Activated T-cell treated with anti-CD3 and anti-CD28 coated beads, Interleukin-2, amount 50 U/mL, for 48 hours (primary cell): Measurements from ENCODE around the gene SMAD3.
A peak's percentile ranks its signal among the peaks of the same experiment; 100 is the strongest.

Experiments
- DNase-seq, 2 experiments: peaks; one replicate each; pipeline ENCODE4 v3.0.0-alpha.2; 2020

The SMAD3 gene

DNA sequence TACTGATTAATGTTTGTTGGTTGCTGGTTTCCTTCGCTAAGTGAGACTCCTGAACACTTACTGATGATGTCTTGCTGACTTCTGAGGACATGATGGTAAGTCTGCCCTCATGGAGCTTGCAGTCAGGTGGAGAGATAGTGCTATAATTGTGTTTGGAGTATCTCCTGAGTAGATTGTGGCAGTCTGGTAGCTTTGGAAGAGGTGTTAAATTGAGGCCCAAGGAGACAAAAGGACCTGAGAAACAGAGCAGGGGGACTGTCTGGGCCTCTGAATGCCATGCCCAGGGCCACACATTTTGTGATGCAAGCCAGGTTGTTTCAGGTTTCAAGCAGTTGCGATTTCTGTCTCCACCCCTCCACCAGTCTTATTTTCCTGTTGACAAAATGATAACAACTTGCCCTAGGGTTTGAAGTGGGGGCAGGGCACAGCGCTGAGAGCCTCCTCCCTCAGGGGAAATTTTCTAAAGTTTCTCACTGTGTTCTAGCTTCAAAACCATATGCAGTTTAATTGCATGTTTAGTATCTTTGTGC, 16.7 kb downstream of the SMAD3 start:
- peak; percentile 55 to 70 for DNase-seq

DNA sequence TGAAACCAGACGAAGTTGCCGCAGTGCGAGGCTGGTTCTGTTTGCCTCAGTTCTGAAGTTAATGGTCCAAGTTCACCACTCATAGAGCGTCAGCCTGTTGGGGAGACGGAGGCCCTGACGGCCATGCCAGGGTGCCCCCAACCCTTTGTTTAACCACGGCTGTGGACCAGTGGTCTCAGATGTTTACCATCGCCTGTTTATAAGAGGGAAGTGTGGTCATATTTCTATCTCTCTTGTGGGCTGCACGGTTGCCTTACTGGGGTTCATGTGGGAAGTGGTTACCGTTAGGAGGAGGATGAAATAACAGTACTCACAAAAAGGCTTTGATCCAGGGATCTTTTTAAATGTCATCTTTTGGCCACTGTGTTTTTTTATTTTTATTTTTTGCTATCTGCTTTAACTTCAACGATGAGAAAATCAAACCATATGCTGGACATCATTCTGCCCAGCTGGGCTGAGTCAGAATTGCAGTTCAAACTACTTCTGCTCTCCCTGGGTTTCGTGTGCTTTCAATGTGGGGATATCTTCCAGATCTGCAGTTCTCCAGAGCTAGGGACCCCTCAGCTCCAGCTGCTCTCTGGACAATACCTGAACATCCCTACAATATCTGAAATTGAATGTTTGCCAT, 17.8 kb downstream of the SMAD3 start:
- DNase-seq = peak in 1 of 2 experiments; percentile 39

DNA sequence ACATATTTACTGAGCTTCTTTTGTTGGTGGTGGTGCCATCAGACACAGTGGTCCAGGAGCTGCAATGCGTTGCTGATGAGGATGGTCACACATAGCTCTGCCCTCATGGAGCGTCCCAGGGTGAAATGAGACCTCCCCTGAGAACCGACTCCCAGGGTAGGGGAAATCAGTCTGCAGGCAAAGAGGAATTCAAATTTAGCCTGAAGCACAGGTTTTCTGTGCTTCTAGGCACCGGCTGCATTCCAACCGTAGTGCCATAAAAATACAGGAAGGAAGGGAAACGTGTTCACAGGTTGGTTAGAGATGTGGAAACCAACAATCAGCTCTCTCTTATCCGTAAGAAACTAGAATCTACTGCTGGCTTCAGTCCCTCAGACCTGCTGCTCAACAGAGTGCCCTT, 19.2 kb downstream of the SMAD3 start:
- no peak for DNase-seq

DNA sequence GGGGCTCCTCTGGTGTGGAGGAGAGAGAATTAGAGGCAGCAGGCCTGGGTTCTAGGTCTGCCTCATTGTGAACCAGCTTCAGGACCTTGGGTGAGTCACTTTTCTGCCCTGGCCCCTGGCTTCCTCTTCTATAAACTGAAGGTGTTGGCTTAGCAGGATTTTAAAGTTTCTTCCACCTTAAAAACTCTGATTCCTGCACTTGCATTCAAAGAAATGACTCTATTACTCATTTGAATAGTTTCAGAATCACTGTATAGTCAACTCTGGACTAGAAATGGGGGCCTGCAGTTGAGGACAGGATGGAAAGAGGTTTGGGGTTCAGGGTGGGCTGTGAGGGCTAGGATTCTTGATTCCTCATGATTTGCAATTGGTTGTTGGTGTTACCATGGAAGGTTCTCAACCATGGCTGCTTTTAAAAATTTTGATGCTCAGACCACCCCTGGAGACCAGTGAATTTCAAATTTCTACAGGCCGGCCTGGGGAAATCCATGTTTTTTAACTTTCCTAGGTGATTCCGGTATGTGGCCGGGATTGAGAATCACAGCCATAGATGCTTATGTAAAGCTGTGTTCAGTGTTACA, 19.9 kb downstream of the SMAD3 start:
- DNase-seq = peak; percentile 73 to 76

DNA sequence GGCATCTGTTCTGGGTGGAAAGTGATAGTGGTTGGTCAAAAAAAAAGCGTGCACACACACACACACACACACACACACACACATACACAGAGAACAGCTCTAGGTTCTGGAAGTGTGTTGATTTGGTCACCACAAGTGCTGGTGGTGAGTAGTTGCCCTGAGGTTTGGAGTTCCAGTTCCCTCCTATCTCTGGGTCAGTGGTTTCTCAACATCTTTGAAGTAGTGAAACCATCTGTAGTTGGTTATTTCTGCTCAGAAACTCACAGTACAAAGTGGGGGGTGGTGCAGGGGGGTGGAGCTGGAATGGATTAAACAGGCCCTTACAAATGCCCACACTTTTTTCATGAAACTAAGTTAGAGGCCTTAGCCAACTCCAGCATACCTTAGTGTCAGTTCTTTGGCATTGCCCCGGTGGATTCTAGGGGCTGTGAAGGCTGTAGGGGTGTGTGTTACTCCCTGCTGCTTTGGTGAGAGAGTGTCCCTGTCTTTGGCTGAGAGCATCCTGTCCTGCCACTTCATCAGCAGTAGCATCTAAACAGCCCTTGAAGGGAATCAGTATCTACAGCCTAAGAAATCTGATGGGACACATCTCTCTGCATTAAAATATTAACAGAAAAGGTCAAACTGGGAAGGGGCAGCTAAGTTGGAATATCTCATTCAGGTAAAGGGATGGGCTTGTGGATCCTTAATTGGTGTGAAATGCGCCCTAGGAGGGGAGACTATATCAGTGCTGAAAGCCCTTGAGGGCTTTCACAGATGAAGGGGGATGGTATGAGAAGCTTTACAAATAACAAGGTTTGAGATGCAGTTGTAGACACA, 20.6 kb downstream of the SMAD3 start:
- DNase-seq = peak; percentile 73 to 77

DNA sequence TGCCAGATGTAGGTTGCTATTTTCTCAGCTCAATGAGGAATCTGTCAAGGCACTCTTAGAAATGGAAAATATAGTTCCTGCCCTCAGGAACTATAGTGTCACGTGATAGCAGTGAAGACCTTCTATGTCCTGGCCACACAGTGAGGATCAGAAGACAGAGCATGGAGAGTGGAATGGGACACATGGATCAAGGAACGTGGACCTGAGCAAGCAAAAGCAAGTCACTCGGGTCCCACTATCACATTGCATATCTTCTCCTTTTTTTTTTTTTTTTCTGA, 21.2 kb downstream of the SMAD3 start:
- no peak for DNase-seq

DNA sequence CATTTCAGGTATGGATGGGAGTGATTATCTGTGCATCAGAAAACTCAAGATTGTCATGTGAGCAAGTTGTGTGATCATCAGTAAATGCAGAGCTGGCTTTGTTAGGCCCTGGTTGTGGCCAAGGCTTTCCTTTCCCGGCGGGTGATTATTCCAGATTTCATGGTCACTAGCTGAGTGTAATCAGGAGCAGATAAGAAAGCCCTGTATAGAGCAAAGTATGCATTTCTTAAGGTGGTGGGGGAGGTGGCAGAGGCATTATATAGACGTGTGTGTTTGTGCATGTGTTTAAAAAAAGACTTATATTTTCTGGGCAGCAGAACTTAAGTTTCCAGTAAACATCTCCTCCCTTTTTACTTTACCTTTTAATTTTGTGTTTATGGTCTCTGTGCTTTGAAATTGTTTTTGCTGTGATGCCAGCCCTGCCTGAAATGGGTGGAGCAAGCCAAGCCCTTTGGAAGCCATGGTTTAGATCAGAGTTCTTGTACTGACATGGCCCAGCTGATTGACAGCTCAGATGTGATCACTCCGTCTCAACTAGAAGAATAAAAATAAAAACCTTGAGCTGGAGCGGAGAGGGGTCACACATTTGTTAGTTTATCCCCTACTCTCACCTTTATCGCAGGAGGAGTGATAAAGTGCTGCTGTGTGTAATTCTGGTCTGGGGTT, 22.2 kb downstream of the SMAD3 start:
- DNase-seq = no peak

DNA sequence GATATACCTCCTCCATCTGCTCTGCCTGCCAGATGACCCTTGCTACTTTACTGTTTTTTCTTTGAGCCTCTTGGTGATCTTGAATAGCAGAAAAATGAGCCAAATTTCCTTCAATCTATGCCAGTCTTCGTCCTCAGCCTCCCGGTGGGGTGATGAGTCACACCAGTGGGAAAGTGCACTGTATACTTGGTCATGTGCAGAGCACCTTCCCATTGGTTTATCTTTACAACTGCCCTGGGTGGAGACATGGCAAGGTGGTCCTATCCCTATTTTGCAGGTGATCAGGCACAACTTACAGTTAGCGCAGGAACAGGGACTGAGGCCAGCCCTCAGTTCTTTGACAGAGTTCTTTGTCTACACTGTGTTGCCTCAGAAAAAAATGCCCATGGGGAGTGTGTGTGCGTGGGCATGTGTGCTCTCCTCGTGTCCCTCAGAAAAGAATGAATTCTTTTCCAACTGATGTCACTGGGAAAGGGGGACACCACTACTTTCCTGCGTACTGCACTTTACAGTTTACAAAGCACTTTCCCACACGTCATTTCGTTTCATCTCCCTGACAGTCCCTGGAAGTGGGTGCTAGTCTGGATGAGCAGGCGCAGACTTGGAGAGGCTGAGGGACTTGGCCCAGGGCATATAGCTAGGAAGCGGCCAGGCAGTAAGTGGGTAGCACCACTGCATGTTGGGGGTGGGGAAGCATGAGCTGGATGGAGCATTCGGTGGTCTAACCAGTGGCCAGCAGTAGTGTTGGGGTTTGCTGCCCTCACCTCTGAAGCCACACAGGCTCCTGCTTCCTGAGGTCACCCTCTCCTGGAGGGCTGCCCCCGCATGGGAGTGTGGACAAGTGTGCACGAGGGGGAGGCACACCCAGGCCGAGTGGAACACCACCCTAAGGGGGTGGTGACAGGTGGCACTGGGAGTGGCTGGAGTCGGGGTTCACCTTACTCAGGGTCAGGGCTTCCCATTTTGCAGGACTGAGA, 24.1 kb downstream of the SMAD3 start:
- DNase-seq = peak in 1 of 2 experiments; percentile 34

DNA sequence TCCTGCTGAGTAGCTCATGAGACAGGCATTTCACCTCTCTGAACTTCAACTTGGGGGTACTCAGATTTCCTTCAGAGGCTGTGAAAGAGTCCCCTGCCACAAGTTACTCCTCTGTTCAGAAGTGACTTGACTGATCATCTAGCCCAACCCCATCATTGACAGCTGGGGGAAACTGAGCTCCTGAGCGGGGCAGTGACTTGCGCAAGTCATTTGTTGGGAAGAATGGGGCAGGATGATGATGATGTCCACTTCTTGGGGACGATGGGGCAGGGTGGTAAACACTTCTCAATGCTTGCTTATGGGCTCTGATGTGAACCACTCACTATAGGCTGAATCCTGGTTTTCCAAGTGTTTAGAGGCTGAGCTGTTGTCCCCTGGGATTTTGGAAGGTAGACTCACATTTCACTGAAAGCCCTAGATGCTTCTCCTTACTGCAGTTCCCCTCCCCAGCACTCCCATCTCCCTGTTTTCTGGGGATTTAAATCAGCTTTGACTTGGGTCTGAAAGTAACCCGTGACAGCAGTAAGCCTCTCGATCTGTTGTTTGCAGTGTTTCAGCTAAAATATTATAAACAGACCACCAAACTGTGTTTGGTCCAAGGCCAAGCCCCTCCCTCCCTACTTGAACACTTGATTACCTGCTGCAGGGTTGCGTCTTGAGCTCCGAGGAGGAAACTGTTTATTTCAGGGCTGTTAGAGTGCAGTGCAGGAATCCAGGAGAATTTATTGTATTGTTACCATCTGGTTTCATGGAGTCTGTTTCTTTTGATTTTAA, 25.1 kb downstream of the SMAD3 start:
- DNase-seq = no peak

DNA sequence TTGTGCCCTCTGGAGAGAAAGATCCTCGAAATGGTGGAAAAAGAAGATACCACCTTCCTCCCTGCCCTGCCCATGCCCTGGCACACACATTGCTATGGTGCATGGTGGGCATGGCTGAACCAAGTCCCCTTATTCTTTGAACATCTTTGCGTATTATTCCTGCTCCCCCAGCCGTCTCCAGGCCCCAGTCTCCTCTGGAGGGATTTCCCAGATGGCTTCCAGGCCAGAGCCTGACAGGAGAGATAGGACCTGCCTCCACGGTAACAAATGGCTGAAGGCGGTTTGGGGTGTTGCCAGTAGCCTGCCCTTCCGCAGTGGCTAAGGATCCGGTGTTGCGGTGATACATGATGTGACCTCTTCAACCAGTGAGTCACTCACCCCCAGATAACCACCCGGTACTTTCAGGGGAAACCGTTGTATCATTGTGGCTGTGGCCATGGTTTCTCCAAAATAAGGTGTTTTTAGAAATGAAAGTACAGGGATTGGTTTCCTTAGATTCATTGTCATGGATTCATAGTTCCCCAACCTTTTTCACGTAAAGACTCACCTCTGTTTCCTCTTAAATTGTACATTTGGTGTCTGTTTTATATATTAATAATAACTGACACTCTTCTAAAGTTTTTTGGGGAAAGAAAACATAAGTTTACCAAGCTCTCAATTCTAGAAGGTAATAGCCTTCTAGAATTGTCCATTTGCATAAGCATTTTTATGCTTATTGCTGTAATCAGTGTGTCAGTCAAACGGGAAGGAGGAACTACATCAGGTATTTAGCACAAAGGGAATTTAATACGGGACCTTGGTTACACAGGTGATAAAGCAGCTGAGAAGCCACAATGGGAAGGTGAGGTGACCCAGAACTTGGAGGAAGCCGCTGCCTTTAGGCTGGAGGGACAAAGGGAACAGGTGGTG, 25.9 kb downstream of the SMAD3 start:
- DNase-seq = peak; percentile 80 to 82

DNA sequence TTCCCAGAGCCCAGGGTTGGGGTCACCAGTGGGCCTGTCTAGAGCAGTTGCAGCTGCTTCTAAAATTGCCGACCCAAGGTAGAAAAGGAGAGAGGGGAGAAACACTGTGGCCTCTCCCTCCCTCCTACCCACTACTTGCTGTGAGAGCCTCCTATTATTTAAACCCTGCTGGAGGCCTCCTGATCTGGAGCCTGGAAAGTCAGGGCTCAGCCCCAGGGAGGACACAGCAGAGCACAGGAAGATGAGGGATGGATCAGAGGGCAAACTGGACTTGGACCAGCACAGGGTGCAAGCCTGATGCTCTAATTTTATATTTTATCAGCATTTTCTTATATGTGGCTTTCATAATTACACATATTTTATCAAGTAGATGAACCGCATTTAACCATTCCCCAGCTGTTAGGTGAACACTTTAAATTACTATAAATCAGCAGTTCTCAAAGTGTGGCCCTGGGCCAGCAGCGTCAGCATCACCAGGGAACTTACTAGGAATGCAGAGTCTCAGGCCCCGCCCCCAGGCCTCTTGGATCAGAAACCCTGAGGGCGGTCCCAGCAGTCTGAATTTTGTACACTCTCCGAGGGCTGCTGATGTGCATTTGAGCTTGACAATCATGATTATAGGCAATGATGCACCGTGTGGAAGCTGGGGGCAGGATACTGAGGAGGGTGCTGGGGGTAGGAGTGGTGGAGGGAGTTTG, 26.7 kb downstream of the SMAD3 start:
- DNase-seq = peak in 1 of 2 experiments; percentile 35

DNA sequence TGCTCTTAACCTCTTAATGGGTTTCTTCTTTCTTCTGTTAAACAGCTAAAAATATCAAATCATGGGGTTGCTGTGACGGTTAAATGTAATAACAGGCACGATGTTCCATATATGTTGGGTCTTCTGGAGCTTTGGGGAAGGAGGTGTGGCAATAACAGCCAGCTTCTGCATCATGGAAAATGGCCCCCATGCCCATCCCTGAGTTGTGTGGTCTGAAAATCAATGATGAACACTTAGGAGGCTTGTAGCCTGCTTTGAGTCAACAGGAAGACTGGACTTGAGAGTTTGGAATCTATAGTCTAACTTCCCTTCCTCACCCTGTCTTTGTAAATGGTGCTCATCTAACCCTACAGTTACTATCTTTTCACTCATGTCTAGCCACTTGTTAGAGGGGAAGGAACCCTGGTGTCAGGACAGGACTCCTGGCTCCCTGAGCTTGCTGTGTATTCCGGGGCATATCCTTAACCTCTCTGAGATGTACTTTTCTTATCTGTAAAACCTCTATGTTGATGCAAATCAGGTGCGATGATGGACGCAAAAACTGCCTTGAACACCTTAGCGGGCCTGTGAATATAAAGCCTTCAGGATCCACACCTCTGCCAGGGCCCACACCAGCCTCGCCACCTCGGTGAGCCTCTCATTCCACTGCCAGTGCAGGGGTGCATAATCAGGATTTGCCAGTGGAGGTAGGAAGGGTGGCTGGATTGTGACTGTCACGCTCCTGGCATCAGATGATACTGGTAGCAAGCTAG, 27.5 kb downstream of the SMAD3 start:
- no peak for DNase-seq

DNA sequence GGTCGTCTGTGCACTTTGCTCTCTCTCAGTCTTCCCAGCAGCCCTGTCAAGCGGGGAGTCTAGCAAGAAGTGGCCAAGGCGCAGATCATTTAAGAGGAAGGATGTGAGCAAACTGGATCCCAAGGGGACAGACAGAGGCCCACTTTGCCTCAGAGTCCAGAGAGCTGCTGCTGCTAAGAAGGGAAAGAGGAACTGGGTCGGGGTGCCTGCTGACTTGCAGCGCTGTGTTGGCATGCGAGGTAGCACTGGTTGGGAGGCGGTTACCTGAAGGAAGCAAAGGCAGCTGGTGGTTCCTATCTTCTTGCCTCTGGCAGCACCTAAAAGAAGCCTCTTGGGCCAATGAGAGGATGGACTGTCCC, 28.1 kb downstream of the SMAD3 start:
- no peak for DNase-seq

DNA sequence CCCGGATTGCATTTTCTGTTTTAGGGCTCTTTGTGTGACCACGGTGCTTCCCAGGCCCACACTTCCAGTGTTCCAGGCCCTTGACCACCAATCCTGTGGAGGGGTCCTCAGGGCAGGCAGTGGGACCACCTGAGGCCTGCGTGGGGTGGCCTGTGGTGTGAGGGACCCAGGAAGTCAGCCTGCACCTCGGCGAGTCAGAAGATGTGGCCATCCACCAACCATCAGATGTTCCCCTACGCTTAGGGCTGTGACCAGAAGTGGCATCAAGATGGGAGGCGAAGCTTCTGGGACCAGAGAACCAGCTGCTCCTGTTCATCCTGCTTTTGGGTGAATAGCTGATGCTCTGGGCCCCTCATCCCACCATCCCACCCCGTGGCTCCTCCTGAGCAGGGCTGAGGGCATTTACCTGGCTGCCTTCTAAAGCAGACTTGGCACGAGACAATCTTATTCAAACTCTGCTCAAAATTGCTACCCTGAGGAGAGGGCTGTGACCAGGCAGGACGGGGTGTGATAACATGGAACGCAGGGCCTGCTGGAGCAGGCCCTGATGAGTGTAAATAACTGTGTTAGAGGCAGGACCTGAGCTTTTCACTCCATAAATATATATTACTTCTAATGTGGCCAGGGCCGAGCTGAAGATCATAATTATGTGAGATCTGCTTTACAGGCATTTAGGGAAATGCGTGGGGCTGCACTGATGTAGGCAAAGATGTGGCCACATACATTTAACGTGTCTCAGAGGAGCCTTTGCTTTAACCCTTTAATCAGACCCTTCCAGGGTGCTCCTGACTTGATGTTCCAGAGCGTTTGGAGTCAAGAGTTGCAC, 28.8 kb downstream of the SMAD3 start:
- no peak for DNase-seq

DNA sequence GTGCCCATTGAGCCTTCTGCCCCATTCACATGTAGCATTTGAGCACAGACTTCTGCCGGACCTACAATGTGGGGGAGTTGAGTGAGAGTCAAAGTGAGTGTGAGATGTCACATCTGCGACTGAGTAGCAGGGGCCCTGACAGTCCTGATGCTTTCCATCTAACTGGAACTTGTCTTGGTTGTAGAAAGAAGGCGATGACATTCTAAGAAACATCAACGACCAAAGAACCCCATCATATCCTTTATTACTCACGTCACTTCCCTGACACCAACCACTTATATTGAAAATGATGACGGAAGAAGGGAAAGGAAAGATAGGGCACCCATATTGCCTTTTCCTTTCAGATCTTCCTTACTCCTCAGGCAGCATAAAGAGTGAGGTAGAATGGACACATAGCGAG, 30.5 kb downstream of the SMAD3 start:
- no peak for DNase-seq

DNA sequence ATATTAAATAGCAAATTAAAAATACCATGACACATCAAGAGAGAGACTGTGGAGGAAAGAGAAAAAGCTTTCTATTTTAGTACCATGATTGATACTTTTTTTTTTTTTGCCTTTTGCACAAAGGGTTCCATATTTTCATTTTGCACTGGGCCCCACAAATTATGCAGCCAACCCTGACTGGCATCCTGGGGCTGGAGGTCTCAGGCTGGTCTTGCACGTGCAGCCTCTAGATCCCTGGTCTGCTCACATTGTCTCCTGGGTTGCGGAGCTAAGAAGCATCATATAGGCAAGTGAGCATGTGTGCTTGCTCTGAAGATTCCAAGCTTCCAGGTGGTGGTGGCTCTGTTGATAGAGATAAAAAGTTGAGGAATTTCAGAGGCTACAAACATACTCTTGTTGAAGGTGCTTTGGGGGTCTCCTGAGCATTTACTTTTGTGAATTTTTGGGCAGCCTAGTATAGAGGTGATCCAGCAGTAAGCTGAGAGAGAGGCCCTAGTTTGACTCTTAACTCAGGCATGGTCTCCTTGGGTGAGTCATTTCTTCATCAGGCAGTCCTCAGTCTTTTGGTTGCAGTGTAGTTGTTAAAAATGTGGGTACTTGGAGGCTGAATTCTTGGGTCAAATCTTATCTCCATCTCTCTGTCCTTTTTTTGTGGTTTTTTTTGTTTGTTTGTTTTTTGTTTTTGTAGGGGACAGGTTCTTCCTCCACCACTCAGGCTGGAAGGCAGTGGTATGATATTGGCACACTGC, 31.3 kb downstream of the SMAD3 start:
- no peak for DNase-seq

DNA sequence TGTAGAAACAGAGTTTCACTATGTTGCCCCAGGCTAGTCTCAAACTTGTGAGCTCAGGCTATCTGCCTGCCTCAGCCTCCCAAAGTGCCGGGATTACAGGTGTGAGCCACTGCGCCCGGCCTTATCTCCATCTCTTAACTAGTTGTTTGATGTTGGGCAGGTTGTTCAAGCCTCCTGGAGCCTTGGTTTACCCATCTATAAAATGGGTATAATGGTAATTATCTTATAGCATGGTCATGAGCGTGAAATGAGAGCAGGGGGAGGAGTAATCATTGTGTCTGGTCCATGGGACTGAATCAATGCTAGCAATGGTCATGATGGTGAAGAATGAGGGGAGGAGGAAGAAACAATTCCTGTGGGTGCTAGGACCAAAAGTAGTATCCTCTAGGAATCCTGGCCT, 32.0 kb downstream of the SMAD3 start:
- DNase-seq = no peak
